ENCODE measurements around the gene PADI1.

PADI1 gene

DNA sequence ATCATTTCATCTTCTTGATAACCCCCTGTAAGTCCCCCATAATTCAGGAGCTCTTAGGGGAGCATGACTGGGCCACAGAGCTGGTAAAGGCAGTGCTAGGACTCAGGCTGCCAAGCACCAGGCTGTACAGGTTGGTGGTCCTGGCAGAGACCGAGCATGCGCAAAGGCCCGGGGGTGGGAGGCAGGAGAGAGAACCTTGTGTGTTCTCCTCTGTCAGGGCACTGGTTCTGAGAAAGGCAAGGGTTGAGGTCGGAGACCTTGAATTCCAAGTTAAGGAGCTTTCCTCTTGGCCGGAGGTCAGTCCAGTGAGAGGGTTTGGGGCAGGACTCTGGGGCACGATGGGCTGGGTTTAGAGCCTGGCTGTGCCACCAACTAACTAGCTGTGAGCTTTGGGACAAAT lies 67.1 kb downstream of the PADI1 start:
- no peaks in the 10 kb centered on the region for H3K27me3 ChIP-seq (ENCODE audit: control insufficient read depth, insufficient read depth, low read length)
- no peak overlapping the region for H2AFZ ChIP-seq
- no peaks in the 10 kb centered on the region for H3K4me1 ChIP-seq
- H3K9ac ChIP-seq: no peak overlapping the region
- no peaks in the 10 kb centered on the region for H3K36me3 ChIP-seq (ENCODE audit: control insufficient read depth, insufficient read depth, low read length)
- H3K27ac ChIP-seq: no peak overlapping the region
- H3K4me3 ChIP-seq (ENCODE audit: low read depth, low read length): no peak overlapping the region
- H3K4me2 ChIP-seq (ENCODE audit: low read length): no peak overlapping the region
- H3K79me2 ChIP-seq: no peaks in the 10 kb centered on the region
- TF ChIP-seq, protein P1, sequence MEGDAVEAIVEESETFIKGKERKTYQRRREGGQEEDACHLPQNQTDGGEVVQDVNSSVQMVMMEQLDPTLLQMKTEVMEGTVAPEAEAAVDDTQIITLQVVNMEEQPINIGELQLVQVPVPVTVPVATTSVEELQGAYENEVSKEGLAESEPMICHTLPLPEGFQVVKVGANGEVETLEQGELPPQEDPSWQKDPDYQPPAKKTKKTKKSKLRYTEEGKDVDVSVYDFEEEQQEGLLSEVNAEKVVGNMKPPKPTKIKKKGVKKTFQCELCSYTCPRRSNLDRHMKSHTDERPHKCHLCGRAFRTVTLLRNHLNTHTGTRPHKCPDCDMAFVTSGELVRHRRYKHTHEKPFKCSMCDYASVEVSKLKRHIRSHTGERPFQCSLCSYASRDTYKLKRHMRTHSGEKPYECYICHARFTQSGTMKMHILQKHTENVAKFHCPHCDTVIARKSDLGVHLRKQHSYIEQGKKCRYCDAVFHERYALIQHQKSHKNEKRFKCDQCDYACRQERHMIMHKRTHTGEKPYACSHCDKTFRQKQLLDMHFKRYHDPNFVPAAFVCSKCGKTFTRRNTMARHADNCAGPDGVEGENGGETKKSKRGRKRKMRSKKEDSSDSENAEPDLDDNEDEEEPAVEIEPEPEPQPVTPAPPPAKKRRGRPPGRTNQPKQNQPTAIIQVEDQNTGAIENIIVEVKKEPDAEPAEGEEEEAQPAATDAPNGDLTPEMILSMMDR (IDR thresholded peaks at IDR 0.05): no peak
- H3K9me3 ChIP-seq (ENCODE audit: control insufficient read depth, low read length): no peaks in the 10 kb centered on the region

DNA sequence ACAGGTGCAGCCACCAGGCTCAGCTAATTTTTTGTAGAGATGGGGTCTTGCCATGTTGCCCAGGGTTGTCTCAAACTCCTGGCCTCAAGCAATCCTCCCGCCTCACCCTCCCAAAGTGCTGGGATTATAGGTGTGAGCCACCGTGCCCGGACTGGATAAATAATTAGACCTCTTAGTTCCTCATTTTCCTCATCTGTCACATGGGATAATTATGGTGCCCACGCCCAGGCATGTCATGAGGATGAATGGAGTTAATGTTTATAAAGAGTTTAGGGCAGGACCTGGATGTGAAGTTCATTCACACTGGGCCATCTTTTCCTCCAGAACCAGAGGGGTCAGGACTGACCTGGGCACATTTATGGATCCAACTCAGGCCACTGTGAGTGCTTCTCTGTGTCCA lies 67.7 kb downstream of the PADI1 start:
- Histone ChIP-seq H3K9me3 (ENCODE audit: control insufficient read depth, low read length) (no peaks in the 10 kb centered on the region), H3K27ac (no peak overlapping the region), H3K4me3 (ENCODE audit: low read depth, low read length) (no peak overlapping the region), H3K4me1 (no peaks in the 10 kb centered on the region), H3K27me3 (ENCODE audit: control insufficient read depth, insufficient read depth, low read length) (no peaks in the 10 kb centered on the region), H2AFZ (no peak overlapping the region), H3K79me2 (no peaks in the 10 kb centered on the region), H3K4me2 (ENCODE audit: low read length) (no peak overlapping the region), H3K9ac (no peak overlapping the region), H3K36me3 (ENCODE audit: control insufficient read depth, insufficient read depth, low read length) (no peaks in the 10 kb centered on the region)
- TF ChIP-seq, protein P1 (IDR thresholded peaks at IDR 0.05): no peak

DNA sequence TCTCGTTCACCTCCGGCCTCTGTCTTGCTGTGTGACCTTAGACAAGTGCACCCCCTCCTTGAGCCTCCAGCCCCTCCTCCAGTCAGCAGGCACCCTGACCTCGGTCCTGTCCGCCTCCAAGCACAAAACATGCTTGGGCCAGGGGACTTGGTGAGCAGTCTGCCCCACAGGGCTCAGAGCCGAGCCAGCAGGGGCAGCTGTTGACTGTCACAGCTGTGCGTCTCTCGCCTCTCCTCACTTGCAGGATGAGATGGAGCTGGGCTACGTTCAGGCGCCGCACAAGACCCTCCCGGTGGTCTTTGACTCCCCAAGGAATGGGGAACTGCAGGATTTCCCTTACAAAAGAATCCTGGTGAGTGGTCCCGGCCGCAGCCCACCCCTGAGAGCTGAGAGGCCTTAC lies 68.2 kb downstream of the PADI1 start:
- no peaks in the 10 kb centered on the region for H3K4me1 ChIP-seq
- H3K27me3 ChIP-seq (ENCODE audit: control insufficient read depth, insufficient read depth, low read length): no peaks in the 10 kb centered on the region
- H2AFZ ChIP-seq: no peak overlapping the region
- no peaks in the 10 kb centered on the region for H3K79me2 ChIP-seq
- TF ChIP-seq, protein P1 (IDR thresholded peaks at IDR 0.05): no peak
- H3K4me3 ChIP-seq (ENCODE audit: low read depth, low read length): no peak overlapping the region
- H3K36me3 ChIP-seq (ENCODE audit: control insufficient read depth, insufficient read depth, low read length): no peaks in the 10 kb centered on the region
- H3K9me3 ChIP-seq (ENCODE audit: control insufficient read depth, low read length): no peaks in the 10 kb centered on the region
- H3K9ac ChIP-seq: no peak overlapping the region
- no peak overlapping the region for H3K4me2 ChIP-seq (ENCODE audit: low read length)
- H3K27ac ChIP-seq: no peak overlapping the region

DNA sequence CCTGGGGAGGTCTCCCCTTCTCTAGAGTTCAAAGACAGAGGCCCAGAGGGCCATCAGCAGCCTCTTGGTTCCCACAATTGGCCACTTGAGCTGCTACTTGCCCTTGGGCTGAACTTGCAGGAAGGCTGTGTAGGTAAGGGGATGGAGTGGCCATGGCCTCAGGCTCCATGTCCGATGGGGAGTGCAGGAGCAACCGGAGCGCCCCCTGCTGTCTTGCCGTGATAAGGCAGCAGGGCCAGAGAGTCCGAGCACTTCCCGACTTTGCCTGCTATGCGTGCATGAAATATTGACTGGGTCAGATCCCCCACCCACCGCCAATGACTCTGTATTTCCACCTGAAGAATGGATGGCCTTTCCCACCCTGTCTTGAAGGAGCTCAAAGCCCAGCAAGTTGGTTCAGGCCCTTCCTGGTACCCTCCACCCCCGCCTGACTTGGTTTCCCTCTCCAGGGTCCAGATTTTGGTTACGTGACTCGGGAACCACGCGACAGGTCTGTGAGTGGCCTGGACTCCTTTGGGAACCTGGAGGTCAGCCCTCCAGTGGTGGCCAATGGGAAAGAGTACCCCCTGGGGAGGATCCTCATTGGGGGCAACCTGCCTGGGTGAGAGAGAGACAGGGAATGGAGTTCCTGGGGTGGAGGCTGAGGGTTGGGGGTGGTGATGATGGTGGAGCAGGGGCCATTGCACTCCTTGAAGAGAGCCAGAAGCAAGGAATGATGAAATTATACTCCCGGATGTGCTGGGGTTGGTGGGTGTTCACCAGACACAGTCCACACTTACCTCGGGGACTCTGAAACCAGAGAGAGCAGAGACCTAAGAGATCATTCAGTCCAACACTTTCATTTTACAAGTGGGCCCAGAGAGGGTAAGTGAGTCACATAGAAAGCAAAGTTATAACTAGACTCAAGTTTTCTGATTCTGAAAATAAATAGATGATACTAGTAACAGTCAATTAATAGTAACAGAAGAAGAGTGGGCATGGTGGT lies 69.5 kb downstream of the PADI1 start:
- no peaks in the 10 kb centered on the region for H3K4me1 ChIP-seq
- H3K9ac ChIP-seq: no peak overlapping the region

More for the DNA sequence above, 69.5 kb downstream of the PADI1 start:
- TF ChIP-seq, protein P1 (IDR thresholded peaks at IDR 0.05): no peak
- Histone ChIP-seq H3K4me2 (ENCODE audit: low read length) (no peak overlapping the region), H3K4me3 (ENCODE audit: low read depth, low read length) (no peak overlapping the region), H3K27ac (no peak overlapping the region), H3K79me2 (no peaks in the 10 kb centered on the region), H3K9me3 (ENCODE audit: control insufficient read depth, low read length) (no peaks in the 10 kb centered on the region), H3K27me3 (ENCODE audit: control insufficient read depth, insufficient read depth, low read length) (no peaks in the 10 kb centered on the region), H3K36me3 (ENCODE audit: control insufficient read depth, insufficient read depth, low read length) (no peaks in the 10 kb centered on the region), H2AFZ (no peak overlapping the region)
